Thyroid gland (tissue), 4 donors: Measurements from ENCODE around the gene OTOGL. TPM values are rescaled to one million over a fixed set of nuclear protein-coding genes. Genes with fewer than 3 reads are reported as not detected.

Experiments used
- DNase-seq, 2 donors: peaks; one replicate each; pipeline ENCODE4 v3.0.0-alpha.2; 2019
- H3K27ac ChIP-seq, 3 donors: fragments of 200-600 bp; sonication (generic); 1 replicate in 2 of 3; 2 replicates in 1 of 3; pipeline ENCODE4 v1.5.1; 2016 to 2019; ENCODE audit warnings: mild to moderate bottlenecking in 1 of 3, moderate library complexity in 1 of 3
- H3K27me3 ChIP-seq: fragments of 200-600 bp; sonication (generic); one replicate; pipeline ENCODE4 v1.5.1; 2019
- H3K36me3 ChIP-seq, 2 donors: fragments of 200-600 bp; sonication (generic); one replicate each; pipeline ENCODE4 v1.5.1; 2016 to 2019
- H3K4me1 ChIP-seq, 2 donors: fragments of 200-600 bp; sonication (generic); one replicate each; pipeline ENCODE4 v1.5.1; 2017 to 2019
- H3K4me3 ChIP-seq, 3 donors: fragments of 200-600 bp; sonication (generic); replicated peaks in 1 of 3; 1 replicate in 2 of 3; 2 replicates in 1 of 3; pipeline ENCODE4 v1.5.1; 2016; ENCODE audit warnings: mild to moderate bottlenecking in 1 of 3
- H3K9me3 ChIP-seq: fragments of 200-600 bp; sonication (generic); one replicate; pipeline ENCODE4 v1.5.1; 2017
- CTCF ChIP-seq, 6 experiments: fragments of 200-600 bp in 3 of 6; fragments of 450-650 bp in 3 of 6; sonication (generic) in 3 of 6; IDR thresholded peaks; one replicate each; pipeline ENCODE4 v1.5.1; 2016 to 2019; ENCODE audit warnings: antibody characterized with exemption in 6 of 6, mild to moderate bottlenecking in 2 of 6, inconsistent platforms in 1 of 6, moderate library complexity in 1 of 6
- POLR2A ChIP-seq, 2 donors: fragments of 450-650 bp; IDR thresholded peaks; one replicate each; pipeline ENCODE4 v1.6.1; 2017; ENCODE audit warnings: antibody characterized with exemption in 2 of 2, mild to moderate bottlenecking in 2 of 2, moderate library complexity in 1 of 2
- WGBS, 2 donors: methylation state at CpG; one replicate each; pipeline ENCODE4 v1.1.5; 2017; 5-methylcytosine and 5-hydroxymethylcytosine counted together
- intact Hi-C: fragments of 100-400 bp; cut with DNase I; formaldehyde crosslinking; loops from one replicate; pipeline ENCODE4 v1.15.1; 2023
- total RNA-seq, 4 donors: library from RNA; depleted of rRNA; stranded (reverse); fragments of >200 nt; gene quantifications; one replicate each; pipeline ENCODE4 v1.2.3, GENCODE V29; 2016

OTOGL gene
- total RNA-seq, 4 donors from 2014 or later, result 0.11 to 0.13 TPM; not detected in 2

GRCh38 chr12:80269803-80270552, 170.6 kb downstream of the OTOGL start:
- no peak overlapping the region for H3K27ac ChIP-seq
- H3K36me3 ChIP-seq, result no peaks in the 10 kb centered on the region
- DNase-seq, result no peak
- no peaks in the 10 kb centered on the region for H3K27me3 ChIP-seq
- intact Hi-C loops, result loop anchor here (10.0 kb wide), 2 partner anchors 75 to 865 kb away; no protein-coding TSS in a partner anchor
- H3K4me1 ChIP-seq, result no peaks in the 10 kb centered on the region
- no peak overlapping the region for H3K4me3 ChIP-seq
- 29 to 32% methylated on average over 5 of the region's 5 CpGs for WGBS, 2 donors
- TF ChIP-seq CTCF (IDR thresholded peaks at IDR 0.05), result peak in 5 of 6 experiments; percentile 20 to 56 (median 42)
- no peak for TF ChIP-seq POLR2A (IDR thresholded peaks at IDR 0.05)
- no peaks in the 10 kb centered on the region for H3K9me3 ChIP-seq

DNA sequence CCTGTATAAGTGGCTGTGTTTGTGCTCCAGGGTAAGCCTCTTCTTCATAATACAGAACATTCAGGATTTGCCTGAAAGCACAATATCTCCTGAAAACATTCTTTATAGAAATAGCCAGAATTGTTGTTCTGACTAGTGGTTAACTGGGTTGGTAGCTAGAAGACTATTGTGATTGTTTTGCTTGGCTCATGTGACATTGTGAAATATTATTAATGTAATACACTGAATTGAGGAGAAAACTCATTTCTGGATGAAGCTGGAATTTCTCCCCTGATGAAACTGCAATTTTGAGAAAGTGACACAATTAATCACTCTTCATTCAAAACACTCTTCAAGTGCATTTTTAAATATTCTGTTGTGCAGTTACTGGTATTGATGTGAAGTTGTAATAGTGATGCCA, 172.4 kb downstream of the OTOGL start:
- no peaks in the 10 kb centered on the region for H3K27me3 ChIP-seq
- H3K27ac ChIP-seq, result no peak overlapping the region
- H3K4me1 ChIP-seq, result no peaks in the 10 kb centered on the region
- no peaks in the 10 kb centered on the region for H3K9me3 ChIP-seq
- TF ChIP-seq POLR2A (IDR thresholded peaks at IDR 0.05) (no peak), CTCF (IDR thresholded peaks at IDR 0.05) (no peak)
- H3K36me3 ChIP-seq, result no peaks in the 10 kb centered on the region
- no peak overlapping the region for H3K4me3 ChIP-seq
- no peak for DNase-seq
- intact Hi-C loops, result loop anchor here (10.0 kb wide), 1 partner anchor 867 kb away; no protein-coding TSS in a partner anchor

- Histone ChIP-seq H3K4me3 (no peak overlapping the region), H3K4me1 (no peaks in the 10 kb centered on the region), H3K9me3 (no peaks in the 10 kb centered on the region), H3K36me3 (no peaks in the 10 kb centered on the region), H3K27me3 (no peaks in the 10 kb centered on the region), H3K27ac (no peak overlapping the region)
- DNase-seq, result no peak
- TF ChIP-seq CTCF (IDR thresholded peaks at IDR 0.05), result no peak
- no peak for TF ChIP-seq POLR2A (IDR thresholded peaks at IDR 0.05)
- intact Hi-C loops, result loop anchor here (10.0 kb wide), 1 partner anchor 868 kb away; no protein-coding TSS in a partner anchor
- whole genome bisulfite sequencing, 2 donors, result 83 to 85% methylated on average over 3 of the region's 3 CpGs
Measured at GRCh38 chr12:80272387-80272915, 173.1 kb downstream of the OTOGL start.

DNA sequence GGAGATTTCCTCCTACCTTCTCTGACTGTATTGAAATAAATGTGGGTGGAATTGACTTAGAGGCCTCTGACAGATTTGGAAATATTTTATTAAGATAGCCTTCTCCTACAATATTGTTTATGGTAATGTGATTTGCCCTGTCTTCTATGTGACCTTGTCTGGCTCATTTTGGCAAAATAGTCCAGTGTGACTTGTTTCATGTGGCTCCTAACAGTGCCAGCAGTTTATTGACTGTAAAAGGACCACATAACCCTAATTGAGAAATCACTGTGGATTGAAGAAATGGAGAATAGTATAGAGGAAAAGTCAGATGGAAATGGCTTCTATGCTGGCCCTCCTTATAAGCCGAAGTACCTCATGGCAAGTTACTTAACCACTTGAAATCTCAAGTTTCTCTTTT, 173.8 kb downstream of the OTOGL start:
- intact Hi-C loops, result loop anchor here (10.0 kb wide), 1 partner anchor 868 kb away; no protein-coding TSS in a partner anchor
- 95 to 97% methylated on average over 1 of the region's 1 CpG for WGBS, 2 donors
- no peaks in the 10 kb centered on the region for H3K4me1 ChIP-seq
- no peaks in the 10 kb centered on the region for H3K27me3 ChIP-seq
- H3K27ac ChIP-seq, result no peak overlapping the region
- H3K36me3 ChIP-seq, result no peaks in the 10 kb centered on the region
- no peak for DNase-seq
- no peak overlapping the region for H3K4me3 ChIP-seq
- no peaks in the 10 kb centered on the region for H3K9me3 ChIP-seq
- TF ChIP-seq CTCF (IDR thresholded peaks at IDR 0.05), result no peak

GRCh38 chr12:80277732-80278131, 178.4 kb downstream of the OTOGL start:
- intact Hi-C loops, result loop anchor here (10.0 kb wide), 1 partner anchor 873 kb away; no protein-coding TSS in a partner anchor
- no peak for TF ChIP-seq CTCF (IDR thresholded peaks at IDR 0.05)
- TF ChIP-seq POLR2A (IDR thresholded peaks at IDR 0.05), result no peak
- WGBS, 2 donors, result 93 to 96% methylated on average over 4 of the region's 4 CpGs
- DNase-seq, result no peak
- Histone ChIP-seq H3K27ac (no peak overlapping the region), H3K36me3 (no peaks in the 10 kb centered on the region), H3K9me3 (no peaks in the 10 kb centered on the region), H3K27me3 (no peaks in the 10 kb centered on the region), H3K4me3 (no peak overlapping the region), H3K4me1 (no peaks in the 10 kb centered on the region)
